IPS-18c (cell line): Measurements from ENCODE around the gene SOD2.
"Not testable (repeated sequence)": the region's sequence is repeated elsewhere in the genome, so short reads cannot be mapped to it uniquely, and the experiment has no call there.

Experiments
- H3K4me3 ChIP-seq: 2 replicates; pipeline ENCODE4 v1.7.0; 2013; ENCODE audit warnings: low read depth, mild to moderate bottlenecking, low read length, moderate library complexity; ENCODE audit not compliant: insufficient read depth
- H3K9me3 ChIP-seq: one replicate; pipeline ENCODE4 v1.6.1; 2013; ENCODE audit warnings: mild to moderate bottlenecking, low read length, moderate library complexity; ENCODE audit not compliant: control insufficient read depth, insufficient read depth

The SOD2 gene

GRCh38 chr6:159665868-159666635 lies 27.0 kb downstream of the SOD2 start:
- no peaks in the 10 kb centered on the region for H3K9me3 ChIP-seq
- H3K4me3 ChIP-seq, result no peak overlapping the region

DNA sequence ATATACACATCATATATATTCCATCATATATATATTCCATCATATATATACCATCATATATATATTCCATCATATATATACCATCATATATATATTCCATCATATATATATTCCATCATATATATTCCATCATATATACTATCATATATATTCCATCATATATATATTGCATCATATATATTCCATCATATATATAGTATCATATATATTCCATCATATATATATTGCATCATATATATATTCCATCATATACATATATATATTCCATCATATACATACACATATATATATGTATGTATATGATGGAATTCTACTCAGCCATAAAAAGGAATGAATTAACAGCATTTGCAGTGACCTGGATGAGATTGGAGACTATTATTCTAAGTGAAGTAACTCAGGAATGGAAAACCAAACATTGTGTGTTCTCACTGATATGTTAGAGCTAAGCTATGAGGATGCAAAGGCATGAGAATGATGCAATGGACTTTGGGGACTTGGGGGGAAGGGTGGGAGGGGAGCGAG lies 29.6 kb downstream of the SOD2 start:
- not testable (repeated sequence) for H3K9me3 ChIP-seq, H3K4me3 ChIP-seq

DNA sequence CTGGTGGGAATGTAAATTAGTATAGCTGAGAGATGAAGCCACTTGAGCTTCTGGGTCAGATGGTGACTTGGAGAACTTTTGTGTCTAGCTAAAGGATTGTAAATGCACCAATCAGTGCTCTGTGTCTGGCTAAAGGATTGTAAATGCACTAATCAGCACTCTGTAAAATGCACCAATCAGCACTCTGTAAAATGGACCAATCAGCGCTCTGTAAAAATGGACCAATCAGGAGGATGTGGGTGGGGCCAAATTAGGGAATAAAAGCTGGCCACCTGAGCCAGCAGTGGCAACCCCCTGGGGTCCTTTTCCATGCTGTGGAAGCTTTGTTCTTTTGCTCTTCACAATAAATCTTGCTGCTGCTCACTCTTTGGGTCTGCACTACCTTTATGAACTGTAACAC lies 31.1 kb downstream of the SOD2 start:
- H3K4me3 ChIP-seq, H3K9me3 ChIP-seq: not testable (repeated sequence)

DNA sequence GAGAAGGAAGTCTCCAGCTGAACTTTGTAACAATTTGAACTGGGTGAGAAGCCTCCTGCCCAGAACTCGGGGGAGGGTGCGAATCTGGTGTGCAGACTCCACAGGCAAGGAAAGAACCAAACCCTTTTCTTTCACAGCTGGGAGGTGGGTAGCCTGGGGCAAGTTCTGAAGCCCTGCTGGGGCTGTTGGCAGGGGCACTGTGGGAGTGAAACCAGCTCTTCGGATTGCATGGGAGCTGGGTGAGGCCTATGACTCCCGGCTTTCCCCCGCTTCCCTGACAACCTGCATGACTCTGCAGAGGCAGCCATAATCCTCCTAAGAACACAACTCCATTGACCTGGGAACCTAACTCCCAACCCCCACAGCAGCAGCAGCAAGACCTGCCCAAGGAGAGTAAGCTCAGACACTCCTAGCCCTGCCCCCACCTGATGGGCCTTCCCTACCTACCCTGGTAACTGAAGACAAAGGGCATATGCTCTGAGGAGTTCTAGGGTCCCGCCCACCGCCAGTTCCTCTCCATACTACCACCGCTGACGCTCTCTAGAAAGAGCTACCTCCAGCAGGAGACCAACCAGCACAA lies 37.5 kb downstream of the SOD2 start:
- no peak overlapping the region for H3K4me3 ChIP-seq
- H3K9me3 ChIP-seq, result peaks cover 2% of the 10 kb centered on the region

GRCh38 chr6:159654483-159655098 lies 38.5 kb downstream of the SOD2 start:
- peaks cover 2% of the 10 kb centered on the region for H3K9me3 ChIP-seq
- no peak overlapping the region for H3K4me3 ChIP-seq

- Histone ChIP-seq H3K4me3 (no peak overlapping the region), H3K9me3 (peaks cover 2% of the 10 kb centered on the region)
Measured at GRCh38 chr6:159650314-159650713, 42.7 kb downstream of the SOD2 start.

DNA sequence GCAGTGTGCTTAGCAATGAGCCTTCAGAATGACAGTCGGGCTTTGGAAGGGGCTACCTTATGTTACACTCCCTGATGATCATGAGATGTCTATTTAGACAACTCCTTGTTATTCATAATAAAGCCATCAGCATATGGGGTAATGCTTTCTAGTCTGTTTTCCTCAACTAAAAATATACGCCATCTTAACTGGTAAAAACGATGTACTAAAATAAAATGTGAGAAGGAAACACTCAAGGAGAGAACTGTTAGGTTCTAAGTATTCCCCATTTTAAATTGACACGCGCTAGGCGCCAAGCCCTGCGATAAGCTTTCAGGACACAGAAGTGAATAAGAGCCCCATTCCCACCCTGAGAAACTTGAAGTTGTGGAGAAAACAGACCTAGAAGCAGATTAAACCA lies 43.6 kb downstream of the SOD2 start:
- H3K9me3 ChIP-seq, result no peaks in the 10 kb centered on the region
- no peak overlapping the region for H3K4me3 ChIP-seq

DNA sequence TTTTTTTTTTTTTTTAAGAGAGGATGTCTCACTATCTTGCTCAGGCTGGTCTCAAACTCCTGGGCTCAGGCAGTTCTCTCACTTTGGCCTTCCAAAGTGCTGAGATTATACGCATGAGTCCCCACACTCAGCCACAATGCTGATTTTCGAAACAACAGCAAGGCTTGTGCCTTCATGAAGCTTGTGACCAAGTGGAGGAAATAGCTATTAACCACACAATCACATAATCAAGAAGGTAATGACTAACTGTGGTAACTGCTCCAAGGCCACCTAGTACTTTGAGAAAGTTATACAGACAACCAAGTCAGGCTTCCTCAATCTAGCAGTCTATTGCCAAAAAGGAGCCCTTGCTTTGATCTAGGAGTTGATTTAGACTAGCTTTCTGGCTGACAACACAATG lies 46.3 kb downstream of the SOD2 start:
- H3K9me3 ChIP-seq, result no peaks in the 10 kb centered on the region
- no peak overlapping the region for H3K4me3 ChIP-seq

DNA sequence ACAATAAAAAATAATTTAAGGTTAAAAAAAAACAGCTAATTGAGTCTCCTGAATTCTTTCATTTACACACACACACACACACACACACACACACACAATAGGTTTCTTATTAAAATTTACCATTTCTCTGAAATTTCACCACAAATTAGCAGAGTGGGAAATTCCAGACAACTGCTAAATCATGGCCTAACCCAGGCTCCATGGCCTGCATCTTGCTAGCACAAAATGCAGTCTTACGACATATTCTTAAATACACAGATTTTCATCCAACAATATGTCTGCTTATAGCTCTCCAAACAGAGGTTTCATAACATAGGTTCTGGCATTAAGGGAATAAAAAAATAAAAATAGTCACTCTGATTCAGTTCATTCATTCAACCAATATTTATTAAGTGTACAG lies 46.9 kb downstream of the SOD2 start:
- H3K4me3 ChIP-seq, result no peak overlapping the region
- H3K9me3 ChIP-seq, result no peaks in the 10 kb centered on the region

GRCh38 chr6:159645640-159646039 lies 47.4 kb downstream of the SOD2 start:
- Histone ChIP-seq H3K4me3 (no peak overlapping the region), H3K9me3 (no peaks in the 10 kb centered on the region)
